Panc1 (cell line): ENCODE results near the gene ITGA2. TPM values are rescaled to one million over a fixed set of nuclear protein-coding genes. Genes with fewer than 3 reads are reported as not detected.
A peak's percentile ranks its signal among the peaks of the same experiment; 100 is the strongest.

Experiments used
- ATAC-seq: fragments of 200-7000 bp; cut with Tn5 transposase; 2 replicates; pipeline ENCODE4 v1.9.1; 2020; ENCODE audit warnings: mild to moderate bottlenecking, moderate library complexity
- BruUV-seq: library from RNA; stranded (reverse); fragments of 400-500 nt; replicated peaks from 2 replicates; lab custom pipeline; 2021; lab: Mats Ljungman, UMichigan
- CTCF ChIA-PET: fragments of 300-600 bp; sonication (Branson Sonifier 250); formaldehyde crosslinking; loops from one replicate; lab custom pipeline; 2022; ENCODE audit warnings: antibody characterized with exemption; lab: Charles Lee
- POLR2A ChIA-PET: fragments of 300-600 bp; sonication (Branson Sonifier 250); formaldehyde crosslinking; loops from one replicate; lab custom pipeline; 2022; ENCODE audit warnings: antibody characterized with exemption; lab: Charles Lee
- DNase-seq: peaks from one replicate; pipeline ENCODE4 v3.0.0-alpha.2; 2010; ENCODE audit warnings: low read depth, low spot score
- H3K27ac ChIP-seq: 2 replicates; pipeline ENCODE4 v1.5.1; 2011; ENCODE audit warnings: mild to moderate bottlenecking, low read length, inconsistent platforms
- H3K27me3 ChIP-seq: fragments of 200-500 bp; sonication (Bioruptor generic); 2 replicates; pipeline ENCODE4 v1.6.0; 2014; ENCODE audit warnings: low read length, inconsistent platforms; ENCODE audit not compliant: control insufficient read depth, insufficient read depth
- H3K36me3 ChIP-seq: fragments of 200-500 bp; sonication (Bioruptor generic); 2 replicates; pipeline ENCODE4 v1.5.1; 2014; ENCODE audit warnings: inconsistent platforms, mild to moderate bottlenecking, low read length, moderate library complexity; ENCODE audit not compliant: control insufficient read depth, insufficient read depth
- H3K4me1 ChIP-seq: 2 replicates; pipeline ENCODE4 v1.5.1; 2011; ENCODE audit warnings: inconsistent platforms, mild to moderate bottlenecking, low read length, moderate library complexity; ENCODE audit not compliant: control insufficient read depth, insufficient read depth
- H3K4me3 ChIP-seq, 2 experiments: 2 replicates each; pipeline ENCODE4 v1.5.1; 2011 to 2012; ENCODE audit warnings: low read depth in 2 of 2, low read length in 2 of 2, mild to moderate bottlenecking in 2 of 2, inconsistent platforms in 1 of 2, moderate library complexity in 1 of 2
- H3K9me3 ChIP-seq: fragments of 200-500 bp; sonication (Bioruptor generic); 2 replicates; pipeline ENCODE4 v1.5.1; 2014; ENCODE audit warnings: low read depth, mild to moderate bottlenecking, inconsistent platforms, low read length, moderate library complexity; ENCODE audit not compliant: control insufficient read depth, insufficient read depth
- CTCF ChIP-seq: fragments of 450-650 bp; IDR thresholded peaks from 2 replicates; pipeline ENCODE4 v1.5.1; 2017; ENCODE audit warnings: mild to moderate bottlenecking
- POLR2AphosphoS5 ChIP-seq: IDR thresholded peaks from 2 replicates; pipeline ENCODE4 v1.6.1; 2012; ENCODE audit warnings: mild to moderate bottlenecking, low read depth, low read length, moderate library complexity
- REST ChIP-seq, 2 experiments: IDR thresholded peaks; 2 replicates each; pipeline ENCODE4 v1.6.1; 2011 to 2012; ENCODE audit warnings: low read depth in 2 of 2, control low read depth in 1 of 2, low read length in 1 of 2, mild to moderate bottlenecking in 1 of 2, moderate library complexity in 1 of 2; ENCODE audit not compliant: insufficient read depth in 1 of 2
- SIN3A ChIP-seq: IDR thresholded peaks from 2 replicates; pipeline ENCODE4 v1.6.1; 2012; ENCODE audit warnings: low read depth, mild to moderate bottlenecking, low read length, moderate library complexity, borderline replicate concordance; ENCODE audit not compliant: insufficient read depth
- TCF7L2 ChIP-seq: IDR thresholded peaks from 2 replicates; pipeline ENCODE4 v1.6.1; 2011; ENCODE audit warnings: mild to moderate bottlenecking, low read depth, low read length, inconsistent platforms
- in situ Hi-C: cut with HindIII; loops from 2 replicates; pipeline ENCODE4 v1.10.0; 2016; ENCODE audit warnings: low sequenced_read_pairs, low pct_unique_long_range_greater_than_20kb
- intact Hi-C: fragments of 100-400 bp; cut with micrococcal nuclease; formaldehyde crosslinking; loops from one replicate; pipeline ENCODE4 v1.10.0; 2022; ENCODE audit not compliant: unreplicated experiment
- total RNA-seq: library from RNA; stranded (reverse); gene quantifications from one replicate; pipeline ENCODE4 v1.2.1, GENCODE V29; 2021; ENCODE audit not compliant: unreplicated experiment

The ITGA2 gene
- total RNA-seq, 1 experiment from 2014 or later: 41.8 TPM

GRCh38 chr5:53068291-53068836 is 79.2 kb downstream of the ITGA2 start:
- Histone ChIP-seq H3K4me3 (no peak overlapping the region), H3K9me3 (no peaks in the 10 kb centered on the region), H3K36me3 (peaks cover 30% of the 10 kb centered on the region), H3K27me3 (no peaks in the 10 kb centered on the region), H3K27ac (no peak overlapping the region), H3K4me1 (peaks cover 3% of the 10 kb centered on the region; the same call in 1 of the 2 replicates)
- CTCF ChIA-PET: no interaction called here
- in situ Hi-C loops: no loop called here
- no TSS peak for BruUV-seq
- DNase-seq (no peak), ATAC-seq (no peak)
- no peak for TF ChIP-seq TCF7L2
- TF ChIP-seq POLR2AphosphoS5: no peak
- no peak for TF ChIP-seq CTCF
- no peak for TF ChIP-seq SIN3A
- TF ChIP-seq REST (IDR thresholded peaks at IDR 0.05; ENCODE audit: insufficient read depth in 1 of 2, low read depth in 2 of 2, low read length in 1 of 2): no peak
- POLR2A ChIA-PET: interaction anchor here (0.6 kb wide), 1 partner anchor 25 kb away, joined by 6 read pairs; no protein-coding TSS in a partner anchor
- intact Hi-C loops: no loop called here

GRCh38 chr5:53069626-53070025 is 80.5 kb downstream of the ITGA2 start:
- Histone ChIP-seq H3K4me1 (peaks cover 3% of the 10 kb centered on the region; the same call in 1 of the 2 replicates), H3K9me3 (no peaks in the 10 kb centered on the region), H3K27me3 (no peaks in the 10 kb centered on the region), H3K27ac (no peak overlapping the region), H3K36me3 (peaks cover 26% of the 10 kb centered on the region), H3K4me3 (no peak overlapping the region)
- ATAC-seq (peak; percentile 91), DNase-seq (peak; percentile 97)
- in situ Hi-C loops: no loop called here
- no TSS peak for BruUV-seq
- ChIA-PET CTCF (interaction anchor here (0.6 kb wide), 1 partner anchor 121 kb away, joined by 3 read pairs; no protein-coding TSS in a partner anchor), POLR2A (no interaction called here)
- TF ChIP-seq CTCF (no peak), SIN3A (no peak), POLR2AphosphoS5 (no peak), REST (IDR thresholded peaks at IDR 0.05; ENCODE audit: insufficient read depth in 1 of 2, low read depth in 2 of 2, low read length in 1 of 2) (no peak), TCF7L2 (no peak)
- intact Hi-C loops: no loop called here
